GDM1 (cell line): ENCODE measurements around the gene TTC32.

Experiments
- DNase-seq: peaks from one replicate; lab custom pipeline; 2025; lab: John Stamatoyannopoulos, UW

Gene TTC32

GRCh38 chr2:19876751-19877150 is 25.0 kb downstream of the TTC32 start:
- DNase-seq, result no peak

GRCh38 chr2:19875280-19875679 is 26.5 kb downstream of the TTC32 start:
- DNase-seq, result no peak

DNA sequence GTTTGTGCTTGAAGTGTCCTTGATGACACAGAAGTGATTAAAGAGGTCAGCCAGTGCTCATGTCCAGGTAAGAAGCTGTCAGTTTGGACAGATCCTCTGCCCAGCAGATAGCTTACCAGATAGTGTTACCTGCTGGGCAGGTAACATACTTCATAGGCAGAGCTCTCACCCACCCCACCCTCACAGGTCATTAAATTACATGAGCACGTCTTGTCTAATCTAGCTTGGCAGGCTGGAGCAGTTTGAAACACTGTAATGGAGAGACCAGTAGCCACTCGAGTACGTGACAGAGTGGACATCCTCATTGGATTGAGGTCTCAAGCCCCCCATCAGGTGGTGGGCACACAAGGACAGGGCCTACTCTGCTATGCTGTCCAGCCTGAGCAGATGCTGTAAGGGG is 27.1 kb downstream of the TTC32 start:
- no peak for DNase-seq

- no peak for DNase-seq
These were observed 28.8 kb downstream of the TTC32 start for GRCh38 chr2:19873014-19873413.

DNA sequence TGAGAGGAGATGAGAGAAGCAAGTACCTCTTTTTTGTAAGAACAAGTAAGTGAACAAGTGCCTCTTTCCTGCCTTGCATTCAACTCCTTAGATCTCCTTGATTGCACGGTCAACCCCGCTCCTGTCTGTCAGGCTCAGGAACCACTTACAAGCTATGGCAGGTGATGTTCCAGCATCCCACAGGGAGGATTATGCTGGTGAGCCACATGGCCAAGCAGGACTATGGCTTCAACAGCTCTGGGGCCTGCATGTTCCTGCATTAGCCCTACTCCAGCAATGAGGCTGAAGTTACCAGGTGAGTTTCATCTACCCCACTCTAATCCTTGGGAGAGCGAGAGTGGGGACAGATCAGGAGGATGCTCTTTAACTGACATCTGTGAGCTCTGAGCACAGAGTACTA is 29.5 kb downstream of the TTC32 start:
- no peak for DNase-seq

DNA sequence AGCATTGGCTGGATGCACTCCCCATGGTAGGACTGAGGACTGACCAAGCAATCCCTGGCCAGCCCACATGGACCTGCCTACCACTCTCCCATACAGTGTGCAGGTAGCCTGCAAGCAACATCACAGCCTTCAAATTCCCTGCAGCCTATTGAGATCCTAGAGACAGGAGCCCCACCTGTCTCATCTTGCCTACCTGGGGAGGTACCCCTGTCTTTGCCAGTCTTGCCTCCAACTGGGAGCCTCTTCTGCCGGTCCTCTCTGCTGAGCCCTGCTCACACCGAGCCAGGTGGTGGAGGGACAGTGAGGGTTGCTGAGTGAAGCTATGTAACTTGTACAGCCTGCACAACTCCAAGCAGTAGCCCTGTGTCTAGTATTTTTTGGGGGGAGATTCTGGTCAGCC is 29.9 kb downstream of the TTC32 start:
- DNase-seq, result no peak

DNA sequence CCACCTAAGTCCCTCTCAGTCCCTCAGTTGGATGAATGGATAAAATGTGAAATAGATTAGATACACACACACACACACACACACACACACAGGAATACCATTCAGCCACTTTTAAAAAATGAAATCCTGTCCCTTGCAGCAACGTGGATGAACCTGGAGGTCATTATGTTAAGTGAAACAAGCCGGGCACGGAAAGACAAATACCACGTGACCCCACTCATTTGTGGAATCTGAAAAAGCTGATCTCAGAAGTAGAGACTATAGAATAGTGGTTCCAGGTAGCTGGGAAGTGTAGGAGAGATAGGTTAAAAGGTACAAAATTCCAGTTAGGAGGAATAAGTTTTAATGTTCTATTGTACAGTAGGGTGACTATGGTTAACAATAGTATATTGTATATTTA is 31.0 kb downstream of the TTC32 start:
- no peak for DNase-seq

DNA sequence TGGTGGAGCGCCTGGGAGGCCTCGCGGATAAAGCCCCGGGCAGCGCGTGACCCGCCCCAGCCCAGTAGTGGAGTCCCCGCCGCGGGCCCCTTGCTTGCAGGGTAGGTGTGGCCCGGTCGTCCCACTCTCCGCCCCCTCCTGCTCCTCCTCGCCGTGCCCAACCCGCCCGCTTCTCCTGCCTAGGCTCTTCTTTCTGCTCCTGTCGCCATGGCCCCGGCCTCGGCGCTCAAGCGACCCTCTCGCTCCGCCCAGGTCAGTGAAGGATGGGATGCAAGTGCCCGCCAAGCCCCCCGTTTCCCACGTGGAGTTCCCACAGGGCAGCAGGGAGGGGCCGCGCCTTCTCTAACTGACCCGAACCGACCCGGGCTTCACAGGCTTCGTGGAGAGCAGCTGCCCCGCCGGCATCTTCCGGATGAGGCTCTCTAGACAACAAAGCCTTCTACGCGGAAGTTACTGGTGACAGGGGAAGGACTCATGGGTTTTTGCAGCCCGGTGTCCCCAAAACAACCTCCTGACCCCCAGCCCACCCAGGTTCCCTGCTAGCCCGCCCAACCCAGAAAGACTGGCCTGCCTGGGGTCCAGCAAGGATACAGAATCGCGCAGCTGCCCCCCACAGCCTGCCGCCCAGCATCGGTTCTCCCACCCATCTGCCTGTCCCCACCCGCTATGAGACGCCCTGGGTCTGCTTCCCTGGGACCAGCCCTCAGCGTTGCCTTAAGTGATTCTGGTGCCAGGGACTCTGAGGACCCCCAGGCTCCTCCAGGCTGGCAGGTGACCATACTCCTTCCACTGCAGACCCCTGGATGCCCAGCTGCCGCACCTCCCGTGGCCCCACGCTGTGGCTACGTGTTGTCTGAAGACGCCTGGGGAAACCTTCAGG is 32.8 kb downstream of the TTC32 start:
- no peak for DNase-seq

DNA sequence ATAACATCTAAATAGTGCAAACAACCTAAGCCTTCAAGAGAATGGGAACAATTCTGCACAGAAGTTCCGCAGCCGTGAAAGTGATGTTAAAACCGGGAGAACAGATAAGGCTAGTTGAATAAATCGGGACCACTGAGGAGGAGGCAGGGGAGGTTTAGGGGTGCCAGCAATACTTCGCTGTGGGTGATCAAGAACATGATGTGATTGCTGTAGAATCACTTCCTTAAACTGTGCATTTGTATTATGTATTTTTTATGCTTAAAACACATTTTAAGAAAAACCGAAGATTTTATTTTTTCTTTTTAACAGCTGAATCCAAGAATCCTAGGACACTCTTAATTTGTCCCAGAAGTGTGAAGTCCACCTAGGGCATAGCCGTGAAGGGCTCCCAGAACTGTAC is 33.6 kb downstream of the TTC32 start:
- no peak for DNase-seq

GRCh38 chr2:19866771-19867170 is 35.0 kb downstream of the TTC32 start:
- DNase-seq, result no peak

DNA sequence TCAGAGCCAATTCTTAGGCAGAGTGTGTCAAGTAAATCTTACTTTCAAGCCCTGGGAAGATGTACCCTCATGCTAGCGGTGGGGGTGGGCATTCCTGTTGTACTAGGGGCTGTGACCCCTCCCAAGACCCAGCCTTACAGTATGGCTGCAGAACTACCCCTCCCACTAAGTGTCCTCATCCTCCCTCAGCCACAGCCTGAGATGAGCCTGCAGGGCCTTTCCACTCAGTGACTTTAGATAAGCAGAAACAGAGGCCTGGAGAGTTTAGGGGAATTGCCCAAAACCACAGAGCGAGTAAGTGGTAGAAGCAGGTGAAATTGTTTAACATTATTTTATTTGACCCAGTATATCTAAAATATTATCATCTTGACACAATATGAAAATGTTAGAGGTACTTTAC is 36.6 kb downstream of the TTC32 start:
- DNase-seq, result no peak

DNA sequence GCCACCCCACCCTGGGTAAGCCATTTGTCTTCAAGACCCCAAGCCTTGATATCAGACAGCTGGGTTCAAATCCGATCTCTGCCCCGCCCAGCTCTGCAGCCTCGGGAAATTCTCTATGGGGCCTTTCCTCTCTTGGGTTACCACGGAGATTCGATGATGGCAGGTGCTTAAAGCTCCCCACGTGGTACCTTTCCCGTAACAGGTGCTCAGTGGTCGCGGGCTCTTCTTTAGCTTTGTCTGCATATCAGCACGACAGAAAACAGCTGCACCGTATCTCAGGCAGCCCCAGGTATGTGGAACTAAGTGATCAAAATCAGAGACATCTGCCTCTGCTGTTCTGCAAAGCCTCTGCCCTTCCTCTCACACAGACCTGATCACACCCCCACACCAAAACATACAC is 37.4 kb downstream of the TTC32 start:
- no peak for DNase-seq

DNA sequence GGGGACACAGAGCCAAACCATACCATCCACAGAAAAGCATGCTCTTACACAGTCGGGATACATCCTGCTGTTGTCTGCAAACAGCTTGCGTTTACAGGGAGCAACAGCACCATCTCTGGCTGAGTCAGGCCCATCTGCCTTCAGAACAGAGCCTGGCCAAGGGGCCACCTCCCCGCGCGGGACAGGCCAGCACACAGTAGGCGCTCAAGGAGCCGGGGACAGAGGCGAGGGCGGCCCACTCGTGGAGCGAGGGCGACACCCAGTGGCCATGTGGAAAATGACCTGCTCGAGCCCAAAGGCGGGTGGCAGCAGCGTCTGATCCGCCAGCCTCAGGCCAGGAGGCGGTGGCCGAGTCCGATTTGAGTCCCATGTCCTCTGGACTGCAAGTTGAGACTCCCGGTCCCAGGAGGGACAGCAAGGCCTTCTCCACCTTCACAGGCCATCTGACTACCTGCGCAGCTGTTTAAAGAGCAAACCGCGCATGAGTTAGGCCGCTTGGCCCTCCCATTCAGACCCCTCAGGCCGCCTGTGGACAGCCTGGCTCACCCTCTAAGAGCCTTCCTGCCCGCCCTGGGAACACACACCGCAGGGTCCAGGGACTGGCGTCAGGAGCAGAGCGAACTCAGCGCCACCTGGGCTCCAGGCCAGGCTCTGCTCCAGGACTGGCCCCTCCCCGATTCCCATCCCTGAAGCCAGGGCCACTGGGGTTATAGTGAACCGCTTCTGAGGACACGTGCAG is 38.3 kb downstream of the TTC32 start:
- DNase-seq, result no peak

DNA sequence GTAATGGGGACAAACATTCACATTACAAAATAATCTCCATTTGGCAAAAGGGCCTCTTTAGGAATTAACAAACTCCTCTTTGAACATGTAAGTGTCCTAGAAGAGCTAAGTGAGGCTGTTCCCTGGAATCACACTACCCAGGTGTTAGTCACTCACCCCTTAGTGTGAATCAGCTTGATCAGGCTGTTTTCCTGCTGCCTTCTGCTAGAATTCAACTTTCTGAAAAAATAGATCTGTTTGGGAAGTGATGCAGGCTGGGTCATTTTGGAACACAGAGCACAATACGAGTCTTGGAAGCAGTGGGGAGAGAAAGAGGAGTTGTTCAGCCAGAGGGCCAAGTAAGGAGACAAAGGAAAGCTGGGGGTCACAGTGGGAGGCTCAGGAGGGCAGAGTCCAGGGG is 40.0 kb downstream of the TTC32 start:
- DNase-seq, result no peak

DNA sequence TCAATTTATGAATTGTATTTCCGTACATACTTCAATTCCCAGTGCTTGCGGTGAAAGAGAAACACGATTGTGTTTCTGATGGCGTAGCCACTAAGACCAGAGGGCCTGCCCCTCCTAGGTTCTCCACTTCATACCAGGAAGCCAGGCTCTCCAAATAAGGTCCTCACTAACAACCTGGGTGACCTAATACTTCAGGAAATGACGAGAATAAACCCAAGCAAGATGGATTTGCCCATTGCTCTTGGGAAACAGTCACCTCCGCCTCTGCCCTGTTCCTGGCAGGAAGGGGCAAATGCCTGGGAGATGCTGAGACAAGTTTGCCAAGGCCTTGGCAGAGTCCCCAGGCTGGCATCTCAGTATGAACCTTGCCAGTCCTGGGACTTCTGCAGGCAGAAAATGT is 41.8 kb downstream of the TTC32 start:
- no peak for DNase-seq

DNA sequence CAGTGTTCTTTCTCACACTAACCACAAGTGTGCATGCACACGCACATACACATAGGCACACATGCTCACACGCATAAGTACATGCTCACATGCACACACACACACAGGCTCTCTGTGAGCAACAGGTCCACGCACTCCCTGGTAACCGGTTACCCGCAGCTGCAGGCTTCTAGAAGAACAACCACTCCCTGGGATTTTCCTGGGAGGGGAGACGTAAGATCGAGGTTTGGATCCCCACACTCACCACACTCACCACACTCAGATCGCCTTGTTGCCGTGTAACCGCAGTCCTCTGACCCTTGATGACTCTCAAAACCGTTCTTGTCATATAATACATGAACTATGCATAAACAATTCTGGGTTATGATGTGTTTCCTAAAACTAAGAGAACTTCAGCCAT is 42.2 kb downstream of the TTC32 start:
- no peak for DNase-seq

DNA sequence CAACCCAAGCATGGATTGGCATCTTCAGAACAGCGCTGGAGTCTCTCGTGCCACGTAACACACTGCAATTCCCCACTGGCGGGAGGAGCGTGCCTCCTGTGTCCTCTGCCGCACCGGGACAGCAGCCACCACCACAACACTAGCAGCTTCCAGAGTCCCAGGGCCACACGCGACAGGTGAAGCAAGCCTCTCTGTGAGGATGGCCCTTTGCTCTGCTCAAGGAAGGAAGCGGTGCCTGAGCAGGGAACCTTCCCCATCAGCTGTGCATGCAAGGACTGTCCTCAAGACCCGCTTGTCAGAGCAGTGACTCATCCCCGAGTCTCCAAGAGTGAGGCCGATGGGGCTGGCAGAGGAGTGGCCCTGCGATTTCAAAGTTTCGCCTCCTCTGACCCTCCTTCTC is 44.0 kb downstream of the TTC32 start:
- DNase-seq, result no peak

- DNase-seq, result no peak
These were observed 44.7 kb downstream of the TTC32 start for GRCh38 chr2:19857100-19857499.

GRCh38 chr2:19855542-19856431 is 46.0 kb downstream of the TTC32 start:
- DNase-seq, result no peak

DNA sequence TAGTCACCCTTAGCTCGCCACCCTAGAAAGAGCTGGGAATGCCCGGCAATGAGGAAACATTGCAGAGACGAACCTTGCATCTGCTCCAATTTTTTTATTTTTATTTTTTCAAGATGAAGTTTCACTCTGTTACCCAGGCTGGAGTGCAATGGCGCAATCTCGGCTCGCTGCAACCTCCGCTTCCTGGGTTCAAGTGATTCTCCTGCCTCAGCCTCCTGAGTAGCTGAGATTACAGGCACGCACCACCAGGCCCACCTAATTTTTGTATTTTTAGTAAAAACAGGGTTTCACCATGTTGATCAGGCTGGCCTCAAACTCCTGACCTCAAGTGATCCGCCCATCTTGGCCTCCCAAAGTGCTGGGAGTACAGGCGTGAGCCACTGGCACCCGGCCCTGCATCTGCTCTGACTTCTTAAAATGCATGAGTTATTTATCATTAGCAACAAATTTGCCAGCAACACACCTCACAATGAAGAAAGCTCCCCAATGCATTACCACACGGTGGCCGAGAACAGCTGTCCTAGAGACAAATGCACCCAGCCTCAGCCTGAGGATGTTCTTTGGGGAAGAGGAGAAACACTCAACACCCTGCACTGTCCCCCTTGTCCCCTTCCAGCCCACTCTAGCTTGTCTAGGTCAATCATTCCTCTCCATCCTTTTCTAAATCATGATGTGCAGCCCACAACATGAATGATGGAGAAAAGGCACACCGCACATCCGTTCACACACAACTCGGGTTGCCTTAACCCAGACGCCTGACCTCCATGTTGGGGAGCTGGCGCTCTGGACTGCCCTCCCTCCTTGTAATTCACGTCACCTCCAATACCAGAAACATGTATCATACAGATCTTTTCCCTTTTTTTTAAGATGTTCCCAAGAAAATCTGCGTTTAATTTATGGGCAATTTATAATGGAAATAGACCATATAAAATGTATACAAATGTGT is 46.9 kb downstream of the TTC32 start:
- no peak for DNase-seq

DNA sequence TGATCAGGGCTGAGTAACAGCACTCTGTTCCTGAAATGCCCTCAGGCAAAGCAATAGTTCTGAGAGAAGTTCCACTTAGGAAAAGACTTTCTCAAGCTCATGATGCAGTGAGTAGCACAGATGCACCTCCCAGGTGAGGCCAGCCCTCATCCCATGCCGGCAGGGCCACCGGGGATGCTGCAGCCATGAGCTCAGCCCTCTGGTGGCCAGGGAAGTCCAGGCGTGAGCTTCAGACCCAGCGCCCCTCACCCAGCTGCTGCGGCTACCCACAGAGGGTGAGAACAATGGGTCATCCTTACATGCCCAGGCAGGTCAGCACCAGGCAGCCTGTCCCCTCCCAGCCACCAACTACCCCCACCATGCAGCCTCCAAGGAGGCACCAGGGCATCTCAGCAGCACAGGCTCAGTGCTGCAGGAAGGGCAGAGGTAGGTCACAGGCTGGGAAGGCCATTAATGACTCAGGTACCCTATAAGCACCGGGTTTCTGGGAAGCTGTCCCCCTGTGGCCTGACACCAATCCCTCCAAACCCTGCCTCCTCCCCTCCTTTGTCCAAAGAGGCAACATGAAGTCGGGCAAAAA is 50.6 kb downstream of the TTC32 start:
- DNase-seq, result no peak
